Right lobe of liver (tissue), 6 donors: ENCODE data around the gene EFCAB10. TPM values are rescaled to one million over a fixed set of nuclear protein-coding genes. Genes with fewer than 3 reads are reported as not detected.
"Not testable (repeated sequence)": the region's sequence is repeated elsewhere in the genome, so short reads cannot be mapped to it uniquely, and the experiment has no call there.

Source experiments
- ATAC-seq, 4 donors: fragments of 200-7000 bp; cut with Tn5 transposase; one replicate each; pipeline ENCODE4 v1.9.1; 2020; ENCODE audit warnings: mild to moderate bottlenecking in 4 of 4, moderate library complexity in 4 of 4
- DNase-seq, 3 donors: peaks; one replicate each; pipeline ENCODE4 v3.0.0-alpha.2; 2020
- H3K27ac ChIP-seq, 3 donors: fragments of 200-600 bp; one replicate each; pipeline ENCODE4 v1.8.0; 2022
- H3K27me3 ChIP-seq, 2 donors: fragments of 200-600 bp; one replicate each; pipeline ENCODE4 v1.8.0; 2022
- H3K36me3 ChIP-seq, 4 donors: fragments of 200-600 bp; sonication (generic) in 1 of 4; one replicate each; pipeline versions ENCODE4 v1.5.1 to v1.8.0; 2017 to 2022; ENCODE audit warnings: control low read depth in 1 of 4
- H3K4me1 ChIP-seq, 4 donors: fragments of 200-600 bp; sonication (generic) in 1 of 4; one replicate each; pipeline versions ENCODE4 v1.5.1 to v1.8.0; 2017 to 2022; ENCODE audit warnings: control low read depth in 1 of 4
- H3K4me3 ChIP-seq, 3 donors: fragments of 200-600 bp; one replicate each; pipeline ENCODE4 v1.8.0; 2022
- H3K9me3 ChIP-seq, 4 donors: fragments of 200-600 bp; sonication (generic) in 1 of 4; one replicate each; pipeline versions ENCODE4 v1.5.1 to v1.8.0; 2017 to 2022; ENCODE audit warnings: control low read depth in 1 of 4
- POLR2A ChIP-seq: fragments of 450-650 bp; IDR thresholded peaks from one replicate; pipeline ENCODE4 v1.6.1; 2017; ENCODE audit warnings: antibody characterized with exemption, mild to moderate bottlenecking
- WGBS: methylation state at CpG from one replicate; pipeline ENCODE4 v1.1.6; 2018; ENCODE audit warnings: low coverage, low lambda C conversion rate; ENCODE audit not compliant: insufficient coverage; ENCODE audit errors: missing lambda C conversion rate; 5-methylcytosine and 5-hydroxymethylcytosine counted together
- intact Hi-C, 2 donors: fragments of 100-400 bp; cut with DNase I; formaldehyde crosslinking; loops; one replicate each; pipeline versions ENCODE4 v1.11.2 to v1.14.1; 2022
- total RNA-seq, 6 experiments: library from RNA; depleted of rRNA in 2 of 6; stranded (reverse); fragments of >200 nt in 2 of 6; fragmentation: NEBNext Ultra II Directional in 3 of 6; extraction: Animal tissue kit (Norgen Biotek cat#: 25700) in 3 of 6; gene quantifications; one replicate each; pipeline versions ENCODE4 v1.1.0 to v1.2.4, GENCODE V29; 2016 to 2023
- TF ChIP-seq, protein P1 (sequence below), 4 donors: fragments of 200-600 bp in 3 of 4; fragments of 450-650 bp in 1 of 4; IDR thresholded peaks; one replicate each; pipeline versions ENCODE4 v1.5.1 to v1.8.0; 2016 to 2022; ENCODE audit warnings: antibody characterized with exemption in 4 of 4, mild to moderate bottlenecking in 2 of 4
- donor health status: DM: no; HTN: yes; CAD: no.
- donor health status: DM: no; HTN: no; CAD: no.
- donor health status: DM: no; HTN: no; CAD: no.
- donor health status: DM: no; HTN: yes; CAD: no.
- donor health status: DM: no; HTN: yes; CAD: no.

Gene EFCAB10
- total RNA-seq, 6 experiments from 2014 or later: not detected

DNA sequence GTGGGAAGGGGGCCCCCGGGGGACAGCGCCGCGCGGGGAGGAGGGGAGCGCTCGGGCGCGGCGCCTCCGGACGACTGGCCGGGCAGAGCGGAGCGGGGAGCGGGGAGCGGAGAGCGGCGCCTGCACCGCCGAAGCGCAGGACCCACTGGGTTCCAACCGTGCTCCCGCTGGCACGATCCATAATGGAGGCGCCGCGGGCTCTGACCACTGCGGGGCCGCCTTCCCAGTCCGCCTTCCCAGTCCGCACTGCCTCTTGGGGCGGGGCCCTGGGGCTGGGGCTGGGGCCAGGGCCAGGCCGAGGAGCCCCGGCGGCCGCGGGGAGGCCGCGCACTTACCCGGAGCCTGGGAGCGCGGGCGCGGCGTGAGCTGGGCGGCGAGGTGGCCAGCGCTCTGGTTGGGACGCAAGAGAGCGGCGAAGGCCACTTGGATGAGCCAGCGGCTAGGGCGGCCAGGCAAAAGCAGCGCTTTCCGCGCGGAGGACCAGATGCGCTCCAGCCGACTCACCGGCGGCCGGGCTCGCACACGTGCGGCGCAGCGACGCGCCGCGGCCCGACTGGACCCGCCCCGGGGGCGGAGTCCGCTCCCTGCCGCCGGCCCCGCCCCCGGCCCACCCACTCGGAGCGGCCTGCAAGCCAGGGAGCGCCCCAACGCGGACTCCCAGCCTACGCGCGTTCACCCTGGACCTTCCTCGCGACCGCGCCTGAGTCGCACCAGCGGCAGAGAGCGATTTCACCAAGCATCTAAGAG lies 59.4 kb downstream of the EFCAB10 start, which contains the start of gene PUS7:
TSS of gene PUS7 (minus strand) at position 555 of the 747 bp plus-strand sequence. CDS start 13,759 bp downstream, outside the sequence.
- WGBS: 0% methylated on average over 11 of the region's 96 CpGs
- DNase-seq (peak; percentile 91 to 93 (median 91)), ATAC-seq (peak; percentile 93 to 96 (median 95))
- Histone ChIP-seq H3K4me1 (peaks cover 0 to 17% (median 4%) of the 10 kb centered on the region in 4 donors), H3K4me3 (peak within 1 kb of the TSS; percentile 82 to 96 (median 88)), H3K36me3 (no peaks in the 10 kb centered on the region), H3K27me3 (no peaks in the 10 kb centered on the region), H3K9me3 (no peaks in the 10 kb centered on the region), H3K27ac (peak within 1 kb of the TSS; percentile 68 to 79 (median 76))
- intact Hi-C loops: no loop called here
- TF ChIP-seq, protein P1, sequence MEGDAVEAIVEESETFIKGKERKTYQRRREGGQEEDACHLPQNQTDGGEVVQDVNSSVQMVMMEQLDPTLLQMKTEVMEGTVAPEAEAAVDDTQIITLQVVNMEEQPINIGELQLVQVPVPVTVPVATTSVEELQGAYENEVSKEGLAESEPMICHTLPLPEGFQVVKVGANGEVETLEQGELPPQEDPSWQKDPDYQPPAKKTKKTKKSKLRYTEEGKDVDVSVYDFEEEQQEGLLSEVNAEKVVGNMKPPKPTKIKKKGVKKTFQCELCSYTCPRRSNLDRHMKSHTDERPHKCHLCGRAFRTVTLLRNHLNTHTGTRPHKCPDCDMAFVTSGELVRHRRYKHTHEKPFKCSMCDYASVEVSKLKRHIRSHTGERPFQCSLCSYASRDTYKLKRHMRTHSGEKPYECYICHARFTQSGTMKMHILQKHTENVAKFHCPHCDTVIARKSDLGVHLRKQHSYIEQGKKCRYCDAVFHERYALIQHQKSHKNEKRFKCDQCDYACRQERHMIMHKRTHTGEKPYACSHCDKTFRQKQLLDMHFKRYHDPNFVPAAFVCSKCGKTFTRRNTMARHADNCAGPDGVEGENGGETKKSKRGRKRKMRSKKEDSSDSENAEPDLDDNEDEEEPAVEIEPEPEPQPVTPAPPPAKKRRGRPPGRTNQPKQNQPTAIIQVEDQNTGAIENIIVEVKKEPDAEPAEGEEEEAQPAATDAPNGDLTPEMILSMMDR (IDR thresholded peaks at IDR 0.05): peak in 1 of 4 donors; percentile 5
- peak; percentile 77 for TF ChIP-seq POLR2A

DNA sequence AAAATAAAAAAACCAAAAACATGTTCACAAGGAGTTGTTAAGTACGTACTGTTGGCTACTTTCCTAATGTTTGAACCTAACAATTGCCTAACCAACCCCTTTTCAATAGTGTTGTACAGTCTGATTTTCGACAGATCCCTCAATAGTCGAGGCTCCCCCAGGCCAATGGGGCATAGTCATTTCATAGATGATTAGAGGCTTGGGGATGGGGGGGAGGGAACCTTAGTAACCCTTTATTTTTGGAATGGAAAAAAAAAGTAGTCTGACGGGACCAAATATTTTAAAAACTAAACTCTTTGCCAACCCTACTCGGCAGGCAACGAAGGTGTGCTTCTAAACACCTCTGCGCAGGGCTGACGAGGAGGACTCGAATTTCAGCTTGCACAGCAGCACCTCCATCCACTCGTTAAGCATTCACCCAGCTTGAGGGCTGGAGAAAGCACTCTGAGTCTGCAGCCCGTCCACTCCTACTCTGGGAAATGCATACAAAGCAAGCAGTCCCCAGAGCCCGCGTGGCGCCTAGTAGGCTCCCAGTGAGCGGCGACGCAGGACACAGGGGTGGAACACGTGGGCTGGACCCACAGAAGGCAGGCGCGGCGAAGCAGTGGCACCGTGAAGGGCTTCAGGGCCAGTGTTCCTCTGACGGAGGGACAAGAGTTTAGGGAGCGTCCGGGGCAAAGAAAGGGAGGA lies 60.1 kb downstream of the EFCAB10 start:
- peak; percentile 62 to 69 (median 66) for ATAC-seq
- Histone ChIP-seq H3K27ac (peak overlapping the region; percentile 68 to 79 (median 70)), H3K4me3 (peak overlapping the region; percentile 82 to 96 (median 88)), H3K9me3 (no peaks in the 10 kb centered on the region), H3K4me1 (peaks cover 0 to 17% (median 4%) of the 10 kb centered on the region in 4 donors), H3K27me3 (no peaks in the 10 kb centered on the region), H3K36me3 (no peaks in the 10 kb centered on the region)
- DNase-seq: peak; percentile 70 to 79 (median 72)
- TF ChIP-seq, protein P1 (IDR thresholded peaks at IDR 0.05): no peak
- no peak for TF ChIP-seq POLR2A
- 18% methylated on average over 13 of the region's 25 CpGs for WGBS
- intact Hi-C loops: no loop called here

DNA sequence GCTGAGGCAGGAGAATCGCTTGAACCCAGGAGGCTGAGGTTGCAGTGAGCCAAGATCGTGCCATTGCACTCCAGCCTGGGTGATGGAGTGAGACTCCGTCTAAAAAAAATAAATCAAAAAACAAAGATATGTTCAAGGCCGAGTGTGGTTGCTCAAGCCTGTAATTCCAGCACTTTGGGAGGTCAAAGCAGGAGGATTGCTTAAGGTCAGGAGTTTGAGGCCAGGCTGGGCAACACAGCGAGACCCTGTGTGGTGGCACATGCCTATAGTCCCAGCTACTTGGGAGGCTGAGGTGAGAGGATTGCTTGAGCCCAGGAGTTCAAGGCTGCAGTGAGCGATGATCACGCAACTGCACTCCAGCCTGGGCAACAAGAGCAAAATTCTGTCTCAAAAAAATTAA lies 60.7 kb downstream of the EFCAB10 start:
- H3K9me3 ChIP-seq, intact Hi-C loops: not testable (repeated sequence)
- WGBS: 96% methylated on average over 6 of the region's 7 CpGs

DNA sequence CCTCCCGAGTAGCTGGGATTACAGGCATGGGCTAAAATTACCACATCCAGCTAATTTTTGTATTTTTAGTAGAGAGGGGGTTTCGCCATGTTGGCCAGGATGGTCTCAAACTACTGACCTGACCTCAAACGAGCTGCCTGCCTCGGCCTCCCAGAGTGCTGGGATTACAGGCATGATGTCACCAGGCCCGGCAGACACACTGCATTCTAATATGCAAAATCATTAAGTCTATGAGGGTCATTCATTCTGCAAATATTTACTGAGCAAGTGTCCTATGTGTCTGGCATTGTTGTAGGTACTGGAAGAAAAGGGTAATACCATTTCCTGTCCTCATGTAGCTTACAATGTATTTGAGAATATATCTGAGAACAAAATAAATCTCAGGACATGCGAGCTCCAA lies 61.9 kb downstream of the EFCAB10 start:
- Histone ChIP-seq H3K4me1 (peaks cover 0 to 17% (median 4%) of the 10 kb centered on the region in 4 donors), H3K36me3 (no peaks in the 10 kb centered on the region), H3K9me3 (no peaks in the 10 kb centered on the region), H3K27me3 (no peaks in the 10 kb centered on the region), H3K27ac (no peak overlapping the region), H3K4me3 (no peak overlapping the region)
- WGBS: 94% methylated on average over 4 of the region's 6 CpGs
- no peak for TF ChIP-seq POLR2A
- TF ChIP-seq, protein P1 (IDR thresholded peaks at IDR 0.05): no peak
- ATAC-seq: no peak
- no peak for DNase-seq
- intact Hi-C loops: no loop called here

More for the DNA sequence above, 60.7 kb downstream of the EFCAB10 start:
- not testable (repeated sequence) for H3K36me3 ChIP-seq, H3K4me3 ChIP-seq, ATAC-seq, DNase-seq, H3K27me3 ChIP-seq, H3K27ac ChIP-seq
- peaks cover 0 to 17% (median 4%) of the 10 kb centered on the region in 4 donors for H3K4me1 ChIP-seq

DNA sequence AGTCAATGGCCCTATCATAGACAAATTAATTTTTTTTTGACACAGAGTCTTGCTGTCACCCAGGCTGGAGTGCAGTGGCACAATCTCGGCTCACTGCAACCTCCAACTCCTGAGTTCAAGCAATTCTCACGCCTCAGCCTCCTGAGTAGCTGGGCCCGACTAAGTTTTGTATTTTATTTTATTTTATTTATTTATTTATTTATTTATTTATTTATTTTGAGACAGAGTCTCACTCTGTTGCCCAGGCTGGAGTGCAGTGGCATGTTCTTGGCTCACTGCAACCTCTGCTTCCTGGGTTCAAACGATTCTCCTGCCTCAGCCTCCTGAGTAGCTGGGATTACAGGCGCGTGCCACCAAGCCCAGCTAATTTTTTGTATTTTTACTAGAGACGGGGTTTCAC lies 65.7 kb downstream of the EFCAB10 start:
- H3K36me3 ChIP-seq, H3K4me3 ChIP-seq, intact Hi-C loops, H3K9me3 ChIP-seq, ATAC-seq, H3K27me3 ChIP-seq, H3K4me1 ChIP-seq, DNase-seq, H3K27ac ChIP-seq: not testable (repeated sequence)
- 90% methylated on average over 7 of the region's 7 CpGs for WGBS

Other genes with a start within 250 kb of the EFCAB10 start
- gene SRPK2, start 192.6 kb downstream of the EFCAB10 start, total RNA-seq: 10 to 100 TPM; 15.5 to 21.1 (median 18.2) TPM
- gene PUS7, start 59.2 kb downstream of the EFCAB10 start, total RNA-seq: 10 to 100 TPM in 1 of 6 experiments, 1 to 10 TPM in 5; 4.2 to 15.7 (median 6.8) TPM
- 10 to 100 TPM in 1 of 6 experiments, 1 to 10 TPM in 5; 7.2 to 10.6 (median 9.1) TPM for gene RINT1, start 49.3 kb downstream of the EFCAB10 start, total RNA-seq